Testis (tissue), 3 donors: ENCODE measurements around the gene PRSS1. TPM values are rescaled to one million over a fixed set of nuclear protein-coding genes. Genes with fewer than 3 reads are reported as not detected.
"Not testable (repeated sequence)": the region's sequence is repeated elsewhere in the genome, so short reads cannot be mapped to it uniquely, and the experiment has no call there.

Experiments used
- DNase-seq: peaks from one replicate; pipeline ENCODE4 v3.0.0-alpha.2; 2019
- H3K27ac ChIP-seq, 2 donors: fragments of 200-600 bp; sonication (generic); one replicate each; pipeline ENCODE4 v1.5.1; 2019
- H3K27me3 ChIP-seq: fragments of 200-600 bp; sonication (generic); one replicate; pipeline ENCODE4 v1.5.1; 2019
- H3K36me3 ChIP-seq: fragments of 200-600 bp; sonication (generic); one replicate; pipeline ENCODE4 v1.5.1; 2017; ENCODE audit warnings: low read depth; ENCODE audit errors: missing control alignments
- H3K4me1 ChIP-seq: fragments of 200-600 bp; sonication (generic); one replicate; pipeline ENCODE4 v1.5.1; 2019
- H3K4me3 ChIP-seq, 2 donors: fragments of 200-600 bp; sonication (generic); one replicate each; pipeline ENCODE4 v1.5.1; 2017 to 2019
- H3K9me3 ChIP-seq: fragments of 200-600 bp; sonication (generic); one replicate; pipeline ENCODE4 v1.5.1; 2017
- CTCF ChIP-seq, 3 experiments: fragments of 450-650 bp in 2 of 3; fragments of 200-600 bp in 1 of 3; sonication (generic) in 1 of 3; IDR thresholded peaks; one replicate each; pipeline ENCODE4 v1.5.1; 2016 to 2019; ENCODE audit warnings: antibody characterized with exemption in 3 of 3, mild to moderate bottlenecking in 2 of 3, moderate library complexity in 1 of 3
- POLR2A ChIP-seq: fragments of 450-650 bp; IDR thresholded peaks from one replicate; pipeline ENCODE4 v1.6.1; 2017; ENCODE audit warnings: antibody characterized with exemption, mild to moderate bottlenecking, moderate library complexity
- WGBS, 2 donors: methylation state at CpG; one replicate each; pipeline ENCODE4 v1.1.5; 2018; 5-methylcytosine and 5-hydroxymethylcytosine counted together
- intact Hi-C: fragments of 100-400 bp; cut with DNase I; formaldehyde crosslinking; loops from one replicate; pipeline ENCODE4 v1.15.1; 2023; ENCODE audit warnings: low total_unique reads
- polyA plus RNA-seq: library from polyadenylated mRNA; stranded (reverse); fragments of 350-450 nt; fragmentation: Illumina TruSeq; extraction: RNeasy Lipid Tissue Mini Kit (QIAGEN cat#74804); gene quantifications from one replicate; pipeline ENCODE4 v1.2.3, GENCODE V29; 2014; ENCODE audit warnings: low read depth, low replicate concordance; ENCODE audit not compliant: insufficient read depth
- total RNA-seq, 2 donors: library from RNA; depleted of rRNA; stranded (reverse); fragments of >200 nt; gene quantifications; one replicate each; pipeline ENCODE4 v1.2.3, GENCODE V29; 2016

PRSS1 gene
- total and polyA plus RNA-seq, 3 donors from 2014 or later: not detected

DNA sequence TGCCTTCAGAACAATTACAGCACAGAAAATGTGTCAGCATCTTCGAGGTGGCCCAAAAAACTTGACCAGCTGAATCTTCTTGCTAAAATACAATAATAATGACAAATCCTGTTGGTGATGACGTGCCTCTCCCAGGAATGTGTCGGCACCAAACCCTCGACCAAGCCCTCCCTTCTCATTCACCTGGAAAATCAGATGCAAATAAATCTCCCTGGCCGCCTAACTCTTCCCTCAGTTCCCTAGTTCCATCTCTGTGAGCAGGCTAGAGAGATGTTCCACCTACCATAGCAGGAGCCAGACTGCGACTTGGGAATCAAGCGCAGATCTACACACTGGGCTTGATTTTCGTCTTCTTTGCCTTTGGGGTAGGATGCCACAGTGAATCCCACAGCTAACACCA lies 4.1 kb downstream of the PRSS1 start:
- no peak for TF ChIP-seq CTCF (IDR thresholded peaks at IDR 0.05)
- no peak for TF ChIP-seq POLR2A
- H3K36me3 ChIP-seq: no peaks in the 10 kb centered on the region
- H3K27me3 ChIP-seq: no peaks in the 10 kb centered on the region
- WGBS, 2 donors: 84 to 85% methylated on average over 8 of the region's 8 CpGs
- H3K4me3 ChIP-seq: no peak overlapping the region
- no peak overlapping the region for H3K27ac ChIP-seq
- intact Hi-C loops: no loop called here
- no peak for DNase-seq
- H3K9me3 ChIP-seq: no peaks in the 10 kb centered on the region
- H3K4me1 ChIP-seq: no peaks in the 10 kb centered on the region

- H3K27me3 ChIP-seq, H3K9me3 ChIP-seq, intact Hi-C loops, H3K4me1 ChIP-seq, H3K4me3 ChIP-seq, H3K27ac ChIP-seq, H3K36me3 ChIP-seq: not testable (repeated sequence)
- peak; percentile 61 for DNase-seq
- 48 to 53% methylated on average over 4 to 5 of the region's 5 CpGs for WGBS, 2 donors
Measured at GRCh38 chr7:142753925-142754491, 4.7 kb downstream of the PRSS1 start.

- TF ChIP-seq CTCF (IDR thresholded peaks at IDR 0.05): no peak
- TF ChIP-seq POLR2A: no peak
- 81 to 82% methylated on average over 10 of the region's 10 CpGs for WGBS, 2 donors
- Histone ChIP-seq H3K4me3 (no peak overlapping the region), H3K9me3 (no peaks in the 10 kb centered on the region), H3K36me3 (no peaks in the 10 kb centered on the region), H3K4me1 (no peaks in the 10 kb centered on the region), H3K27ac (peak overlapping the region in 1 of 2 donors; percentile 24), H3K27me3 (no peaks in the 10 kb centered on the region)
- DNase-seq: no peak
- intact Hi-C loops: no loop called here
Measured at GRCh38 chr7:142754681-142755575, 5.7 kb downstream of the PRSS1 start.

GRCh38 chr7:142758312-142758711 lies 9.0 kb downstream of the PRSS1 start:
- H3K36me3 ChIP-seq, H3K9me3 ChIP-seq, H3K4me1 ChIP-seq, H3K27ac ChIP-seq, DNase-seq, H3K27me3 ChIP-seq, H3K4me3 ChIP-seq, intact Hi-C loops: not testable (repeated sequence)
- 67 to 77% methylated on average over 3 of the region's 3 CpGs for WGBS, 2 donors

DNA sequence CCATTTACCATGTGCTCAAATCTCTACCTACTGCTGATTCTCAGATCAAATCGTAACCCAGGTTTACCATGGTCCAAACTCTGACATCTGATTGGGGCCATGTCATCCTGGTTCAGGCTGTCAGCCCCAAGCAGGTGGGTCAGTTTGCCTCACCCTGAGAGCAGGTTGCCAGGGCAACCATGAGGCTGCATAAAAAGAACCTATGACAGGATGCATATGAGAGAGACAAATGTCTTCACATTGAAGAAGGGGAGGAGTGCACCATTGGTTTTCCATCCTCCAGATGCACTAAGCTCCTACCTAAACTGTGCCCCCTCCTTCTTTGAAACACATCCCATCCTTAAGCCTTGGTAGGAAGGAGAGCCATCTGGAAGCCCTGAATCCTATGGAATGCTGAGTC lies 10.2 kb downstream of the PRSS1 start:
- TF ChIP-seq POLR2A (no peak), CTCF (IDR thresholded peaks at IDR 0.05) (no peak)
- H3K9me3 ChIP-seq: no peaks in the 10 kb centered on the region
- intact Hi-C loops: no loop called here
- no peaks in the 10 kb centered on the region for H3K27me3 ChIP-seq
- 88 to 100% methylated on average over 1 of the region's 1 CpG for WGBS, 2 donors
- no peak for DNase-seq
- H3K4me1 ChIP-seq: no peaks in the 10 kb centered on the region
- no peak overlapping the region for H3K4me3 ChIP-seq
- H3K27ac ChIP-seq: no peak overlapping the region
- no peaks in the 10 kb centered on the region for H3K36me3 ChIP-seq
